ENCODE data around the gene IL11.

The IL11 gene

DNA sequence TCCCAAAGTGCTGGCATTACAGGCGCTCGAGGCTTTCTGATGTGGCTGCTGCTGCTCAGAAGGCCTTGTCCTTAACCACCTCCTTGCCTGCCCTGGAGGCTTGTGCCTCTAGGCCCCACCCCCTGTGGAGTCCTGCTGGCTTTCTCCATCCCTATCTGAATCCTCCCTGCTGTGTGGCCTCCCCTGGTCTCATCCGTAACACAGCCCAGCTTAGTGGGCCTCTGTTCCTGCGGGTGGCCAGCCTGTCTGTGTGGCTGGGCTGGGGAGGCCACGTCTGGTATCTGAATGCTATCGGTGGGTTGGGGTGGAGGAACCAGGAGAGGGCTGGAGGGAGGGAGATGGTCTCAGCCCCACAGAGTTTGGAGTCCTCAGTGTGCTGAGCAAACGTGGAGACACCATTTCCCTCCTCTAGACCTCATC lies 20.2 kb upstream of the IL11 start:
- no peak for DNase-seq

GRCh38 chr19:55389386-55390317 lies 19.4 kb upstream of the IL11 start:
- DNase-seq, result no peak

- no peak for DNase-seq
These were observed 17.7 kb upstream of the IL11 start for GRCh38 chr19:55387736-55388497.

- no peak for DNase-seq
These were observed 16.3 kb upstream of the IL11 start for GRCh38 chr19:55386493-55386971.

GRCh38 chr19:55385724-55386492 lies 15.6 kb upstream of the IL11 start, which contains the start of gene RPL28:
TSS of gene RPL28 (plus strand) at chr19:55385932. CDS start at chr19:55386358, 426 bp downstream.
- peak; percentile 97 for DNase-seq

- peak; percentile 97 for DNase-seq
These were observed 14.9 kb upstream of the IL11 start for GRCh38 chr19:55384920-55385723.

GRCh38 chr19:55384131-55384919 lies 14.1 kb upstream of the IL11 start, which contains the start of gene TMEM238:
TSS of gene TMEM238 (minus strand) at chr19:55384292. CDS start at chr19:55384259, 33 bp downstream.
- no peak for DNase-seq

GRCh38 chr19:55383279-55384130 lies 13.2 kb upstream of the IL11 start:
- DNase-seq, result peak; percentile 43

DNA sequence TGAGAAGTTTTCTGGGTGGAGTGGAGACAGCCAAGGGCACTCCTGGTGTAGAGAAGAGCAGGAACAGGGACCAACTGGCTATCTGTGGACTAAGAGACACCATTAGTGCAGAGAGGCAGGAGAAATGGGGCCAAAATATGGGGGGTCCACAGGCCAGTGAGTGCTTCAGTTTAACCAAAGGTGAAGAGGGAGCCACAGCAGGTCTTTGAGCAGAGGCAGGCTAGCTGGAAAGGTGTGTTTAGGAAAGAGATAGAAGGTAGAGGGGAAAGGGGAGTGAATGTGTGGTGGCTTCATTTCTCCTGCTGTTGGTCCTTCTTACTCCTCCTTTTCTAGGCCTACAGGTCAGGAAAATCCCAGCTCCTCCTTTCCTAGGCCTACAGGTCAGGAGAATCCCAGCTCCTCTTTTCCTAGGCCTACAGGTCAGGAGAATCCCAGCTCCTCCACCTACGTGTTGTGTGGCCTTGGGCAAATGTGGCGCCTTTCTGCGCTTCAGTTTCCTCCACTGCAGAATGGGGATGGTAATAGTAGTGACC lies 12.3 kb upstream of the IL11 start:
- DNase-seq, result no peak

GRCh38 chr19:55382013-55382412 lies 11.8 kb upstream of the IL11 start:
- no peak for DNase-seq

- no peak for DNase-seq
These were observed 8.9 kb upstream of the IL11 start for GRCh38 chr19:55379174-55379573.

GRCh38 chr19:55377356-55378131 lies 7.3 kb upstream of the IL11 start:
- DNase-seq, result no peak

DNA sequence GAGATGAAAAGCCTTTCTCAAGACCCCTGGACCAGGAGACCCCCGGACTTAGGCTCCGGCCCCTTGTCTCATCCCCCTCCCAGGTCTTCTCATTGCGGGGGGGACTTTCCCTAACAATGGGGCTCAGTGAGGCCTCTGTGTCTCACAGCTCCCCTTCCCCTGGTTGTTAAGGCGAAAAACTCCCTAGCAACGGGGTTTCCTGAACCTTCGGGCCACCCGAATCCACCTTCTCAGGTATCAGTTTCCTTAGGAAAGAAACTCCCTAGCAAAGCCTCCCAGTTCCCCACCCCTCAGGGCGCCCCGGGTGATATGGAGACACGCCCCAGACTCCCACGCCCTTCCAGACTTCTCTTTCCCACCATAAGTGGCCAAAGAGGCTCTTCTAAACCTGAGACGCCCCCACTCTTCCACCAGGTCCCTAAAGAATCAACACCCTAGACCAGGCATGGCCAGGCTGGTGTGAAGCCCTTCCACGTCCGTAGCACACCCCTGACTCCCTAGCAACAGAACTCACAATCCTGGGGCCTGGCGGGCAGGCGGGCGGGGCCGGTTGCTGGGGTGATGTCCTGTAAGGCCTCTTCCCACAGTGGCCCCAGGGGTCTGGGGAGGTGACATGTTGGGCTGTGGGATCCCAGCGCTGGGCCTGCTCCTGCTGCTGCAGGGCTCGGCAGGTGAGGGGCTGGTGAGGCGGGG lies 6.1 kb upstream of the IL11 start, which contains the start of gene TMEM190:
TMEM190 (plus strand) TSS at position 586 of the 693 bp plus-strand sequence; CDS start at position 614, 28 bp downstream.
- no peak for DNase-seq

- no peak for DNase-seq
These were observed 3.9 kb upstream of the IL11 start for GRCh38 chr19:55373993-55374757.

- DNase-seq, result no peak
These were observed 3.2 kb upstream of the IL11 start for GRCh38 chr19:55373306-55373992.

- DNase-seq, result no peak
These were observed 2.2 kb upstream of the IL11 start for GRCh38 chr19:55372316-55373081.

Measured in NCI-H526 treated with DMSO at 0.1 percent for 48 hours (cell line).